ENCODE measurements around the gene ZSWIM6. TPM values are rescaled to one million over a fixed set of nuclear protein-coding genes. Genes with fewer than 3 reads are reported as not detected.

ZSWIM6 gene
- polyA plus RNA-seq, 1 of the 3 experiments (the other 2 are of a cell fraction): 7.4 TPM

GRCh38 chr5:61283471-61283870 is 48.6 kb upstream of the ZSWIM6 start (continued):
- TF ChIP-seq CHD2 (IDR thresholded peaks at IDR 0.05; ENCODE audit: low read length, partially characterized antibody) (no peak), NRF1 (IDR thresholded peaks at IDR 0.05; ENCODE audit: low read depth, low read length) (no peak), JUND (IDR thresholded peaks at IDR 0.05) (no peak), RCOR1 (IDR thresholded peaks at IDR 0.05; ENCODE audit: low read length) (no peak), SIN3A (IDR thresholded peaks at IDR 0.05; ENCODE audit: borderline replicate concordance, low read depth, low read length) (no peak), ZBTB33 (IDR thresholded peaks at IDR 0.05; ENCODE audit: borderline replicate concordance, low read depth) (no peak), RAD21 (IDR thresholded peaks at IDR 0.05; ENCODE audit: low read length) (no peak), ELF1 (IDR thresholded peaks at IDR 0.05) (no peak), TCF12 (IDR thresholded peaks at IDR 0.05) (no peak), POLR2AphosphoS5 (IDR thresholded peaks at IDR 0.05; ENCODE audit: low read depth, low read length) (no peak), YY1 (IDR thresholded peaks at IDR 0.05; ENCODE audit: low read depth) (no peak), EP300 (IDR thresholded peaks at IDR 0.05; ENCODE audit: borderline replicate concordance in 1 of 2, low read depth in 1 of 2, low read length in 1 of 2) (no peak)

- Histone ChIP-seq H3K27ac (ENCODE audit: low read depth in 2 of 2, low read length in 1 of 2) (no peak overlapping the region), H4K20me1 (ENCODE audit: insufficient read depth) (no peaks in the 10 kb centered on the region), H3K9me3 (no peaks in the 10 kb centered on the region), H3K9me2 (no peaks in the 10 kb centered on the region), H3K4me3 (ENCODE audit: low read depth in 2 of 2, low read length in 1 of 2) (no peak overlapping the region), H3K27me3 (ENCODE audit: insufficient read depth) (no peaks in the 10 kb centered on the region), H3K79me2 (ENCODE audit: insufficient read depth) (no peaks in the 10 kb centered on the region), H3K4me2 (no peak overlapping the region), H2AFZ (ENCODE audit: low read depth) (no peak overlapping the region), H3K36me3 (replicated peaks in 1 of 2; ENCODE audit: control insufficient read depth in 1 of 2, insufficient read depth in 2 of 2, low read length in 1 of 2) (no peaks in the 10 kb centered on the region), H3F3A (replicated peaks; ENCODE audit: insufficient read depth) (peaks cover 11% of the 10 kb centered on the region), H3K4me1 (ENCODE audit: control insufficient read depth in 1 of 2, insufficient read depth in 2 of 2, low read depth in 1 of 2, low read length in 1 of 2) (peaks cover 8% of the 10 kb centered on the region in 2 experiments; a peak in 3 of 4 replicates), H3K9ac (no peak overlapping the region)
- DNase-seq: no peak
- CTCF ChIA-PET: interaction anchor here (0.9 kb wide), 1 partner anchor 9 kb away, joined by 3 read pairs; no protein-coding TSS in a partner anchor
- POLR2A ChIA-PET: no interaction called here
- TF ChIP-seq MEF2A (IDR thresholded peaks at IDR 0.05; ENCODE audit: borderline replicate concordance, low read depth) (no peak), NFIC (IDR thresholded peaks at IDR 0.05; ENCODE audit: borderline replicate concordance) (no peak), YY1 (IDR thresholded peaks at IDR 0.05; ENCODE audit: low read depth) (no peak), ELF1 (IDR thresholded peaks at IDR 0.05) (no peak)
- TF ChIP-seq, protein P1, sequence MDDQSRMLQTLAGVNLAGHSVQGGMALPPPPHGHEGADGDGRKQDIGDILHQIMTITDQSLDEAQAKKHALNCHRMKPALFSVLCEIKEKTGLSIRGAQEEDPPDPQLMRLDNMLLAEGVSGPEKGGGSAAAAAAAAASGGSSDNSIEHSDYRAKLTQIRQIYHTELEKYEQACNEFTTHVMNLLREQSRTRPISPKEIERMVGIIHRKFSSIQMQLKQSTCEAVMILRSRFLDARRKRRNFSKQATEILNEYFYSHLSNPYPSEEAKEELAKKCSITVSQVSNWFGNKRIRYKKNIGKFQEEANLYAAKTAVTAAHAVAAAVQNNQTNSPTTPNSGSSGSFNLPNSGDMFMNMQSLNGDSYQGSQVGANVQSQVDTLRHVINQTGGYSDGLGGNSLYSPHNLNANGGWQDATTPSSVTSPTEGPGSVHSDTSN (IDR thresholded peaks at IDR 0.05): no peak
Observed at GRCh38 chr5:61285531-61285930, 46.5 kb upstream of the ZSWIM6 start.

Measured in SK-N-SH (cell line).